GM12891 (cell line): ENCODE results near the gene MLXIPL. TPM values are rescaled to one million over a fixed set of nuclear protein-coding genes. Genes with fewer than 3 reads are reported as not detected.

Source experiments
- DNase-seq: peaks from one replicate; pipeline ENCODE4 v3.0.0; 2011; ENCODE audit warnings: low spot score; ENCODE audit not compliant: insufficient read length
- FAIRE-seq: peaks from 2 replicates; lab custom pipeline; 2011; peaks lifted over from hg19 to GRCh38; lab: Jason Lieb, UNC
- PAX5 ChIP-seq: IDR thresholded peaks from 2 replicates; pipeline ENCODE4 v1.6.1; 2011; ENCODE audit warnings: low read length, moderate library complexity, mild to moderate bottlenecking; ENCODE audit not compliant: insufficient read depth, severe bottlenecking
- POLR2A ChIP-seq: IDR thresholded peaks from 2 replicates; pipeline ENCODE4 v1.6.1; 2011; ENCODE audit warnings: low read depth, low read length, control low read depth
- POLR2AphosphoS5 ChIP-seq: IDR thresholded peaks from 2 replicates; pipeline ENCODE4 v1.6.1; 2011; ENCODE audit warnings: low read depth, low read length, control low read depth
- POU2F2 ChIP-seq: IDR thresholded peaks from 2 replicates; pipeline ENCODE4 v1.6.1; 2011; ENCODE audit warnings: low read depth, mild to moderate bottlenecking, control low read depth, low read length, moderate library complexity
- SPI1 ChIP-seq: IDR thresholded peaks from 2 replicates; pipeline ENCODE4 v1.6.1; 2011; ENCODE audit warnings: low read depth, low read length, control low read depth
- TAF1 ChIP-seq: IDR thresholded peaks from 2 replicates; pipeline ENCODE4 v1.6.1; 2011; ENCODE audit warnings: low read depth, low read length, control low read depth
- polyA plus RNA-seq: library from polyadenylated mRNA; unstranded; fragments of >200 nt; gene quantifications from one replicate; pipeline ENCODE4 v1.2.1, GENCODE V29; 2012; ENCODE audit warnings: low read depth, missing spikeins, inconsistent platforms; ENCODE audit not compliant: missing spikeins

Gene MLXIPL, protein sequence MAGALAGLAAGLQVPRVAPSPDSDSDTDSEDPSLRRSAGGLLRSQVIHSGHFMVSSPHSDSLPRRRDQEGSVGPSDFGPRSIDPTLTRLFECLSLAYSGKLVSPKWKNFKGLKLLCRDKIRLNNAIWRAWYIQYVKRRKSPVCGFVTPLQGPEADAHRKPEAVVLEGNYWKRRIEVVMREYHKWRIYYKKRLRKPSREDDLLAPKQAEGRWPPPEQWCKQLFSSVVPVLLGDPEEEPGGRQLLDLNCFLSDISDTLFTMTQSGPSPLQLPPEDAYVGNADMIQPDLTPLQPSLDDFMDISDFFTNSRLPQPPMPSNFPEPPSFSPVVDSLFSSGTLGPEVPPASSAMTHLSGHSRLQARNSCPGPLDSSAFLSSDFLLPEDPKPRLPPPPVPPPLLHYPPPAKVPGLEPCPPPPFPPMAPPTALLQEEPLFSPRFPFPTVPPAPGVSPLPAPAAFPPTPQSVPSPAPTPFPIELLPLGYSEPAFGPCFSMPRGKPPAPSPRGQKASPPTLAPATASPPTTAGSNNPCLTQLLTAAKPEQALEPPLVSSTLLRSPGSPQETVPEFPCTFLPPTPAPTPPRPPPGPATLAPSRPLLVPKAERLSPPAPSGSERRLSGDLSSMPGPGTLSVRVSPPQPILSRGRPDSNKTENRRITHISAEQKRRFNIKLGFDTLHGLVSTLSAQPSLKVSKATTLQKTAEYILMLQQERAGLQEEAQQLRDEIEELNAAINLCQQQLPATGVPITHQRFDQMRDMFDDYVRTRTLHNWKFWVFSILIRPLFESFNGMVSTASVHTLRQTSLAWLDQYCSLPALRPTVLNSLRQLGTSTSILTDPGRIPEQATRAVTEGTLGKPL
- not detected for polyA plus RNA-seq

DNA sequence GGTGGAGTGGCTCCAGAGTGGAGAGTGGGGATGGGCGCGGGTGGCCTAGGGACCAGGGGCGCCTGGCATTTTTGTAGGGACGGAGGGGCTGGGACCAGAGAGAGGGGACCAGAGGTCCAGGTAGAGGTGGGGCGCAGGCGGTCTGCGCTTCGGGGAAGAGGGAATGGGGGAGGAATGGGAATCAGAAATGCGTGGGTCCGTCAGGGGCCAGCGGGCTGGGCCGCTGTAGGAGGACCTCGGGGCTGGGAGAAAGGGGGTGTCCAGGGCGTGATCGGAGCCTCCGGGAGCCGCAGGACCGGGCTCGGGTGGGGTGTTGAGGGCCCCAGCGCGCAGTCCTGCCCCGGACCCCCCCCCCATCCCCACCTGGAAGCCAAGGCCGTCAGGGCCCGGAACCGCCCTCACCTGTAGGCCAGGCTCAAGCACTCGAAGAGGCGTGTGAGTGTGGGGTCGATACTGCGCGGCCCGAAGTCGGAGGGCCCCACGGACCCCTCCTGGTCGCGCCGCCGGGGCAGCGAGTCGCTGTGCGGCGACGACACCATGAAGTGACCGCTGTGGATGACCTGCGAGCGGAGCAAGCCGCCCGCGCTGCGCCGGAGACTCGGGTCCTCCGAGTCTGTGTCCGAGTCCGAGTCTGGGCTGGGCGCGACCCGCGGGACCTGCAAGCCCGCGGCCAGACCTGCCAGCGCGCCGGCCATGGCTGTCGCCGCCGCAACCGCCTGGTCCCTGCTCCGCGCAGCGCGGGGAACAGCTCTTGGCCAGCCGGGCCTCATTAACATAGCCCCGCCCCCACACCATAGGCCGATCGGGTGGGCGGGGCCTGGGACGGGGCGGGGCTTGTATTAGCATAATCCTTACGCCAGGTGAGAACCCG, at the start of gene MLXIPL:
Gene MLXIPL (minus strand): TSS at position 725 of the 871 bp plus-strand sequence. CDS start 30 bp downstream, at position 695.
- FAIRE-seq: no peak
- TF ChIP-seq TAF1 (no peak), SPI1 (no peak), POU2F2 (no peak), POLR2AphosphoS5 (no peak), POLR2A (no peak)
- peak; percentile 68 for DNase-seq

DNA sequence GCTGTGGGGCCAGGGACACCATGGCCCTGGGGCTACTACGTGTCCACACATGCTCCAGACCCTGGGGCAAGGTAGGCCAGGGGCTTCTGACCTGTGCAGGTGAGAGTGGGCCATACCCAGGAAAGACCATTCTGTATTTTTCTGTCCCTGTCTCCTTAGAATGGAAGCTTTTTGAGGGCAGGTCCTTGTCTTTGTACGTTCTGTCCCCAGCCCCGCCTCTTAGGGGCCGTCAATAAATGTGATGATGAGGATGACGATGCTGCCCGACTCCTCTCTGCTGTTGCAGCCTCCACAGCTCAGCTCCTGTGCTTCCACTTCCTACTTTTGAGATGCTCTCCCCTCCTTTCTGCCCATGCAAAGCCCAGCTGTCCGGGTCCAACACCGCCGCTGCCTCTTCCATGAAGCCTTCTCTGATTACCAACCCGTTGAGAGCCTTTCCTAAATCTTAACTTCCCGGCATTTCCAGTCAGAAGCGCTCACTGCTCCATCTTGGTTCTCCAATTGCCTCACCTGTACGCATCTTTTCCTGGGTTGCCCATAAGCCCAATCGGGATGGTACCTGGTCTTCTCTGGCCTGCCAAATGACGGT, 47.6 kb upstream of the MLXIPL start:
- DNase-seq (no peak), FAIRE-seq (no peak)
- no peak for TF ChIP-seq PAX5
- no peak for TF ChIP-seq SPI1
- TF ChIP-seq TAF1: no peak
- no peak for TF ChIP-seq POU2F2
- TF ChIP-seq POLR2A: no peak
- TF ChIP-seq POLR2AphosphoS5: no peak

DNA sequence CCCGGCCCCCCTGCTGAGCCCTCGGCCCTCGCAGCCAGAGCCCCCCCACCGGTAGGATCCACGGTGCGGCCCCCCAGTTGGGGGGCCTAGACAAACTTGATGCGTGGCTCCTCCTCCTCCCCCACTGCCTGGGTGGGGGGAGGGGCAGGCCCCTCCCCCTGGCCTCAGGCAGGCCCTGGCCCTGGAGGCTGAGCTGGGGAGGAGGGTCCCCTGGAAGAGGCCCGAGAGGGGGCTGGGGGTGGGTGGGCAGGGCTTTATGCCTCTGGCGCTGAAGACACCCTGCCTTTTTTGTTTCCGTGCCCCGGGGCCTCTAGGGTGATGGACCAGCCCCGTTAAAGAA, 47.0 kb upstream of the MLXIPL start:
- FAIRE-seq: no peak

DNA sequence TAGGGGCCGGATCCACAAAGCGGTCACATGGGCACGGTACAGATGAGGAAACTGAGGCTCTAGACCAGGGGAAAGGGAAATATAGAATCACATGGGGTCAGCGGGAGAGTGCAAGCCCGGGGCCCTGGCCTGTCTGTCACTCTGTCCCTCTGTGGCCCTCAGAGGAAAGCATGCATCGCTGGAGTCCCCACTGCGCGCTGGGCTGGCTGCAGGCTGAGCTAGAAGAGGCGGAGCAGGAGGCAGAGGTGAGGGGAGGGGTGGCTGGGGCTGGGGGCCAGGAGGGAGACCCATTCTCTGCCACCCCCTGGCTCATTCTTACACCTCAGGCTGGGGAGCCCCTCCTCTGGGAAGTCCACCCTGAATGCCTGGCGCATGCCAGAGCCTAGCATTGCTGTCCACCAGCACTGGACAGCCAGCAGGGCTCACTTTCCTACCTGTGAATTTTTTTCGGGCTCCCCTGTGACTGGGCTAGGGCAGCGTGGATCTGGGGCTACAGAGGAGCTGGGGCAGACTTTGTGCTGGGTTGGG, 45.6 kb upstream of the MLXIPL start:
- DNase-seq (no peak), FAIRE-seq (no peak)
- no peak for TF ChIP-seq POU2F2
- no peak for TF ChIP-seq POLR2A
- TF ChIP-seq PAX5: no peak
- TF ChIP-seq POLR2AphosphoS5: no peak
- TF ChIP-seq SPI1: no peak
- no peak for TF ChIP-seq TAF1

More for the DNA sequence above, 47.0 kb upstream of the MLXIPL start:
- TF ChIP-seq POLR2A (no peak), POU2F2 (no peak), SPI1 (no peak), PAX5 (no peak), TAF1 (no peak), POLR2AphosphoS5 (no peak)
- DNase-seq: no peak

DNA sequence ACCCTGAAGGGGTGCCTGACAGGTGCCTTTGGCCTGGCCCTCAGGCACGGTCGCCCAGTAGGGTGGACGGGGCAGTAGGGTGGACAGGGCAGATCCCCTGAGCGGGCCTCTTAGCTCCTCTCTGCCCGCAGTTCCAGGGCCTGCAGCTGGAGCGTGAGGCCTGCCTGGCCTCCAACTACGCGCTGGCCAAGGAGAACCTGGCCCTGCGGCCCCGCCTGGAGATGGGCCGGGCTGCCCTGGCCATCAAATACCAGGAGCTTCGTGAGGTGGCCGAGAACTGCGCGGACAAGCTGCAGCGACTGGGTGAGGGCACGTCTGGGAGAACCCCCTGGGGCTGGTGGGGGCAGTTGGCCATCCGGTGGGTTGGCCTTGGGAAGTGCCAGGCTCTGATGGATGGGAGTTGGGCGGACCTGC, 45.0 kb upstream of the MLXIPL start:
- FAIRE-seq (no peak), DNase-seq (no peak)
- TF ChIP-seq TAF1 (no peak), PAX5 (no peak), POLR2A (no peak), POLR2AphosphoS5 (no peak), POU2F2 (no peak), SPI1 (no peak)

DNA sequence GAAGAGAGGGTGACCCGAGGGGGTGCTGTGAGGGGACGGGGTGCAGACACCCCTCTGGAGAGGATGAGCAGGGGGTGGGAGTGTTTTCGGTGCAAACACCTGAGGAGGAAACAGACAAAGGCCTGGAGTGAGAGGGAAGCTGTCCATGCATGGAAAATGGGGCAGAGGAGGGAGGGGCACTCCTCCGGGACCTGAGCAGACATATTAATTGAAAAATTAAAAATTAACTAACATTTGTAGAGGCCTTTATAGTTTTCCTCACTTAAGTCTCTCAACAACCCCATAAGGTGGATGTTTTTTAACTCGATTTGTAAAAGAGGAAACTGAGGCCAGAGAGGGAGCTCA, 44.5 kb upstream of the MLXIPL start:
- DNase-seq (no peak), FAIRE-seq (no peak)
- no peak for TF ChIP-seq SPI1
- TF ChIP-seq POU2F2: no peak
- TF ChIP-seq POLR2AphosphoS5: no peak
- TF ChIP-seq POLR2A: no peak
- no peak for TF ChIP-seq TAF1
- TF ChIP-seq PAX5: no peak

DNA sequence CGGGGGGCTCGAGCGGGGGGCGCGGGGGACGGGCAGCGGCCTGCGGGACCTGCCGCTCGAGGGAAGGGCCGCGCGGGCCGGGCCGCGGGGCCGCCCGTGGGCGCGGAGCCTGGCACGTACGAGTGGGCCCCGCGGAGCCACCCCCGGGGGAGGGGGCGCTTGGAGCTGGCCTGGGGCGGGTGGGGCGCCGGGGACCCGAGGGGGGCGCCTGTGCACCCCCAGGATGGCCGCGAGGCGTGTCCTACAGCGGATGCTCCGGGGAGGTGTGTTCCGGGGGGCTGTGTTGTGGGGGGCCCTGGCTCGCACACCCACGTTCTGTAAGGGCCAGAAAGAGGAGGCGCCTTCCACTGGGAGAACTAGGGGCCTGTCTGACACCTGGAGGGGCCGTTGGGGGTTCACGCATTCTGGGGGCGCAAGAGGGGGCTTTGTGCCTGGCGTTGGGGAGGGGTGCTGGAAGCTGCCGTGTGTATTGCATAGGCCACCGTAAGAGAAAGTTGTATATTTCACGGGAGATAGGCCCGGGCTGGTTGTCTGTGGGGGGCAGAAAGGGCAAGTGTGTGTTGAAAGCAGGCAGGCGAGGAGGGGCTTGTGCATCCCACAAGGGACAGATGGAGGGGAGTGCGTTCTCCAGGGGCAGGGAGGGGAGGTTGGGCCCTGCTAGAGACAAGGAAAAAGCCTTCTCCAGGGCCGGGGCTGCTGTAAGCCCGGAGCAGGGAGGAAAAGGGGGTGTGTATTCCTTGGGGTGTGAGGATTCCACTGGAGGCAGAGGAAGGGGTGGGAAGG, 44.0 kb upstream of the MLXIPL start:
- TF ChIP-seq PAX5: no peak
- TF ChIP-seq TAF1: no peak
- TF ChIP-seq POLR2A: no peak
- no peak for TF ChIP-seq SPI1
- no peak for TF ChIP-seq POU2F2
- TF ChIP-seq POLR2AphosphoS5: no peak
- FAIRE-seq (peak; percentile 52), DNase-seq (no peak)
